Stimulated activated CD4-positive, alpha-beta T cell treated with anti-CD3 and anti-CD28 coated beads, Interleukin-4, amount 100 ng/mL, for 4 hours (primary cell): ENCODE results near the gene FARP1.
"Not testable (repeated sequence)": the region's sequence is repeated elsewhere in the genome, so short reads cannot be mapped to it uniquely, and the experiment has no call there.

Experiments
- DNase-seq, 2 experiments: peaks; one replicate each; pipeline ENCODE4 v3.0.0-alpha.2; 2020

Gene FARP1

DNA sequence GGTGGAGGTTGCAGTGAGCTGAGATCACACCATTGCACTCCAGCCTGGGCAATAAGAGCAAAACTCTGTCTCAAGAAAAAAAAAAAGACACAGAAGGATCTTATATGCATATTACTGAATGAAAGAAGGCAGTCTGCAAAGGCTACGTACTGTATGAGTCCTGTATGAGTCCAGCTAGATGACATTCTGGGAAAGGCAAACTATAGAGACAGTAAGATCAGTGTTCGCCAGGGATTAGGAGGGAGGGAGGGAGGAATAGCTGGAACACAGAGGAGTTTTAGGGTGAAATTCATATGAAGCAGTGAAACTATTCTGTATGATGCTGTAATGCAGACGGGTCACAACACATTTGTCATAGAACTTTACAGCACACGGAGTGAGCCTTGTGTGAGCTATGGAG, 200.1 kb downstream of the FARP1 start:
- no peak for DNase-seq

DNA sequence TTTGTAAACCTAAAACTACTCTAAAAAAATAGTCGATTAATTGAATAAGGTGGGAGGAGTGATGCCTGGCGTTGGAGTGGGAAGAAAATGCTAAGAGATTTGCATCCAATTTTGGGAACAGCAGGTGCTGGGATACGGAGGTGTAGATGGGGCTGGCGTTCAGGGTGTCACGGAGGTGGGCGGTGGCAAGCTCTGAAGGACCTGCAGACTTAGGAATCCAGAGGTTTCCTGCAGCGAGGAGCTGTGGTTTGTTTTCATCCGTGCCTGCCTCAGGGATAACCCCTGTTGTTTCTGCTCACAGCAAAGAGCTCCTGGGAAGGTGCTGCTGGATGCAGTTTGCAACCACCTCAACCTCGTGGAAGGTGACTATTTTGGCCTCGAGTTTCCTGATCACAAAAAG, 200.6 kb downstream of the FARP1 start:
- no peak for DNase-seq

DNA sequence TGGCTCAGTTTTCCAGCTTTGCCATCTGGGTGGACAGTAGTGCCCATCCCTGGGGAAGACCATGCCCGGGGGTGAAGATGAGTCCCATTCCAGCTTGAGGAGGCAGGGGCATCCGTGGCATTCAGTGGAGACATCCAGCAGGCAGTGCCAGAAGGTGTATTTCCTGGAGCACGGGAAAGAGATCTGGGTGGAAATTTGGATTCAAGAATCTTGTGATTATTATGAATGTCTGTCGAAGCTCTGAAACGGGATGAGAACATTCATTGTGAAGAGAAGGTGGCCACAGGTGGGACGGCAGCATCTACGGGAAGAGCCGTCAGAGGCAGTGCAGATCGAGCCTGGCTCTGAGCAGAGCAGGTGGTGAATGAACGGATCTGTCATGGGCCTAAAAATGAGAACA, 201.5 kb downstream of the FARP1 start:
- no peak for DNase-seq

DNA sequence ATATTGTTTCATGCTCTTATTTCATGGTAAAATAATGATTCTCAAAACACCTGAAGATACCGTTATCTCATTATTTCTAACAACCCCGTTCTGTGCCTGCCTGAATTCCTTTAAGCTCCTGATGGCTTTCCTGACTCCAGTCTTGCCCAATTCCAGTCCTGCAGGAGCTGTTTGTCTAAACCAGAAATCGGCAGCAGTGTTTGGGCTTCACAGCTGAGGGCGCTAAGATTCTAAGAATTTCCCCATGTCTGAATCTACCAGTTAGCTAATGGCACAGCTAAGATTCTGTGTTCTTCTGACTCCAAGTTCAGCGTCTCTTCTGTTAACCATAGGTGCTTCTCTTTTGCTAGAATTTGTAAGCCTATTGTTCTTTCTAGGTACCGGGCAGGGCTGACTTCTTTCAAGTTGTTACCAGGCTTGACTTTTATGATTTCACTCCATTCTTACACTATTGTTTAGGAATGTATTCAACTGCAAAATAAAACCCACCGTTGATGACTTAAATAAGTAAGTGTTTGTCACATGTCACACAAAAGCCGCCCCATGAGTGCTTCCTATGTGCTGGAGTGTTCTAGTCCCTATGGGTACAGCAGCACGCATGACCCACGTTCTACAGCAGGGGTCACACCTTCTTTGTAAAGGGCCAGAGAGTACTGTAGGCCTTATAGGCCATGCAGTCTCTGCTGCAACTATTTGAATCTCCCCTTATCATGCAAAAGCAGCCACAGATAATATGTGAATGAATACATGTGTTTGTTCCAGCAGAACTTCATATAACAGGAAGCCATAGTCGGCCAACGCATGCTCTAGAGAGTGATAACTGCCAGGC, 202.4 kb downstream of the FARP1 start:
- DNase-seq: no peak

DNA sequence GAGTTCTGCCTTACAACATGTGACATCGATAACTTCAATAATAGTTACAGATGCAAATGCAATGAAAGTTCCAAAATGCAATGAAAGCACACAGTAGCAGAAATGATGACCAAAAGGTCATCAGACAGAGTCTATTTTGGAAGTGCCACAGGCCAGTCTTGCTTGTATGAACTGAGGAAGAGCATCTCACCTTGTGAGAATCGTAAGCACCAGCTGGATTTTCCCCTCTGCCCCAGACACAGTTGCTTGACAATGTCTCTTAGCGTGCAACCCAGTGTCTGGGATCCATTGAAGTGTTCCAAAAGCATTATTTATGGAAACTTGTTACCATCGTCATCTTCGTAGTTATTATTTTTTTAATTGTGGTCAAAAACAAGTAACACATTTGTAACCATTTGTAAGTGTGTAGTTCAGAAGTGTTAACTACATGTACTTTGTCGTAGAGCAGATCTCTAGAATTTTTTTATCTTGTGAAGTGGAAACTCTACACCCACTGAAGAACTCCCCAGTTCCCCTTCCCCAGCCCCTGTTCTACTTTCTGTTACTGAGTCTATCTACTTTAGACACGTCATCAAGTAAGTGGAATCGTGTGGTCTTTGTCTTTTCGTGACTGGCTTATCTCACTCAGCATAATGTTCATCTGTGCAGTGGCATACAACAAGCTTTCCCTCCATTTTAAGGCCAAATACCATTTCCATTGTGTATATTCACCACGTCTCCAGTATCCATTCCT, 204.2 kb downstream of the FARP1 start:
- DNase-seq: no peak

DNA sequence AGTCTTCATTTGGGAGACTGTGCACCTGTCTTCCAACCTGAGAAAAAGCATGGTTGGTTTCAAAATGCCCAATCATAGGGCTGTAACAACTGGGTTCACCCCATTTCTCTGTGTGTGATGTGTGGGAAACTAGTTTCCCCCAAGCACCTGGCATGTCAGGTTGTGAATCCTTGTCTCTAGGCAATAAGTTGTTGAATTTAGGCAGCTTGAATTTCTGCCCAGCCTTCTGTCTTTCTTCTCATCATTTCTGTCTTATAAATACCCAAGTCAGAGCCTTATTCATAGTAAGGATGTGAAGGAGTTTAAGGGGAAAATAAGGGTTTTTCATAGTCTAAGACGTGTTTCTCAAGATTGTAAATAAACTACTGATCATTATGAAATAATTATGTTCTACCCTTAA, 204.9 kb downstream of the FARP1 start:
- no peak for DNase-seq

DNA sequence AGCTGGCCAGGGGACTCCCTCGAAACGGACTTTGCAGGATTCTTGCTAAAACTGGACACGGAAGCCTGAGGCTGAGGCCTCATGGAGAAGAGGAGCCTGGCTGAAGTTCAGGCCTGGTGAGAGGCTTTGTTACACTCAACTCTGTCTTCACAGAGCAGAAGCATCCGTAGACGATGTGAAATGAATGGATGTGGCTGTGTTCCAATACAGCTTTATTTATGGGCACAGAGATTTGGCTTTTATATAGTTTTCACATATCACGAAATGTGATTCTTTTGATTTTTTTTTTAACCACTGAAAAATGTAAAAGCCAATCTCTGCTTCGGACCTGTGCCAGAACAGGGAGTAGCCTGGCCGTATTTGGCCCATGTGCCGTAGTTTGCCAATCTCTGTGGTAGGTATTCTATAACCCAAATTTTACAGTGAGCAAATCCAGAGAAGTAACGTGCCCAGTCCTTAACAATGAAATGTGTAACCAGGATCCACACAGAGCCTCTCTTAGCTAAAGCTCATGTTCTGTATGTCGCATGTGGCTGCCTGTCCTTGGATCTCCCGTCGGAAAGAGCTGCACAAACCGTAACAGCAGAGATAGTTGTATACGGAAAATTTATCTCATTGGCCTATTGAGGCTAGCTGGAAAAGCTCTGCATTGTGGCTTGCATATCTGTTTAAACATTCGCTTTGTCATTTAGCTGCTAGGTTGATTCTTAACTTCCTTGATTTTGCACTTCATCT, 205.7 kb downstream of the FARP1 start:
- DNase-seq: no peak

DNA sequence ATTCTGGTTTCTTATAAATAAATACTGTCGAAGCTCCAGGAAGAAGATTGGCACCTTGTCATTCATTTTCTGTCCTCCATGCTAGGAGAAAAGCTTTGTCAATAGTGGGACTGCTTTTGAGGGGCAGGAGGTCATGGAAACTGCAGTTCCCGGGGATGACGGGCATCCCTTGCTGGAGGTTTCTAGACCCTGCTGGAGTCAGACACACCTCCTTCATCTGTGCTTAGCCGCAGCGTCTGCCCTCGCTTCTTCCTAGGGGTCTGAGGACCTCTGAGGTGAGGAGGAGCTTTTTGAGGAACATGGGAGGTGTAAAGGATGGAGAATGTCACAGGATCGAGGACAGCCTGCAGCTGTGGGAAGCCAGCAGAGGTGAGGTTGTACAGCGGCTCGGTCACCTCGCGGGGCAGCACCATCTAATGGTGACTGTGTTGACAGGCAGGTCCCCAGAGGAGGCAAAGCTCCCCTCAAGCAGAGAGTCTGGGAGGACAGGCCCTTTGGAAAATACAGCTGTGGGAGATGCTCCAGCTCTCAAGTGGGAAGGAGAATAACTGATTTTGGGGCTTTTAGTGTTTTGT, 206.9 kb downstream of the FARP1 start:
- DNase-seq: no peak

DNA sequence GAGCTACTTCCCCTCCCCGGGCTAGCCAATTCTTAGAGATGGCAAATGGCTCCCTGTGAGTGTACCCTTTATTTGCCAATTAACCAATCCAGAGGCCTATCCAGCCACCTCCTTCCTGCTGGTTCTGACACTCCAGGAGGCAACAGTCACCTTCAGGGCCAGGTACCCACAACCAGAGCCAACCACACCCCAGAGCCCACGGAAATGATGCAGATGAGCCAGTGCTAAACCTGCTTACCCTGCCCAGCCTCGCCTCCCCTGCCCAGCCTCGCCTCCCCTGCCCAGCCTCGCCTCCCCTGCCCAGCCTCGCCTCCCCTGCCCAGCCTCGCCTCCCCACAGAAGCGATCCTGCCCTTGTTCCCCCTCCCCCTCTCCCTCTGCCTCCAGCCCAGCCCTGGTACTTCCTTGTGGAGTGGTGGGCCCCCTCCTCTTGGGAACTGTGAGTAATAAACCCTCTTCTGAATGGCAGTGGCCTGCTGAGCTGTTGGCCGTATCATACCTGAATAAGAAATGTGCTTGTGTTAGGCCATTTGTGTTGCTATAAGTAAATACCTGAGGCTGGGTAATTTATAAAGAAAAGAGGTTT, 207.9 kb downstream of the FARP1 start:
- no peak for DNase-seq

DNA sequence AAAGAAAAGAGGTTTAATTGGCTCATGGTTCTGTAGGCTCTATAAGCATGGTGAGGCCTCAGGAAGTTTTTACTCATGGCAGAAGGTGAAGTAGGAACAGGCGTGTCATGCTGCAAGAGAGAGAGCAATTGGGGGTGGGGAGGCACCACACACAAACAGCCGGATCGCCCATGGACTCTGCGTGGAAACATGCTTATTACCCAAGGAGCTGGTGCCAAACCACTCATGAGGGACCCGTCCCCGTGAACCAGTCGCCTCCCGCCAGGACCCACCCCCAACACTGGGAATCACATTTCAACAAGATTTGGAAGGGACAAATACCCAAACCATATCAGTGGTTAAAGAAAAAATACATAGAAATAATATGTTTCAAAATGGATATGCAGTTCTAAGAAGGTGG, 208.7 kb downstream of the FARP1 start:
- no peak for DNase-seq

DNA sequence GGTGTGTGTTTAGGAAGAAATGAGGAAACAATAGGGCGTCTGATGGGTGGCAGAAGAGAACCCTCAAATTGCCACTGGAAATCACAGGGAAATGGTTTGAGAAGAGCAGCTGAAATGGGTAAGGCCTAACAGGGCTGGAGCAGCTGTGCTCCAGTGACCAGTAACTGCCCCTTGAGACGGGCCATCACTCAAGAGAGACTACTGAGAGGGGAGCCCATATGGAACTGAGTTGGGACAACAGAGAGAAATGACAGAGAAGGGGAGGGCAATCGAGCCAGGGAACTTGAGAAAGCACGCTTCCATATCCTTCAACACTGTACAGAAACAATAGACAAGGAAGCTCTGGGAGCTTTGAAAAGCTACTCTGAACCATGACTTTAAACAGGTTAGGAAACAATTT, 209.3 kb downstream of the FARP1 start:
- DNase-seq: no peak

DNA sequence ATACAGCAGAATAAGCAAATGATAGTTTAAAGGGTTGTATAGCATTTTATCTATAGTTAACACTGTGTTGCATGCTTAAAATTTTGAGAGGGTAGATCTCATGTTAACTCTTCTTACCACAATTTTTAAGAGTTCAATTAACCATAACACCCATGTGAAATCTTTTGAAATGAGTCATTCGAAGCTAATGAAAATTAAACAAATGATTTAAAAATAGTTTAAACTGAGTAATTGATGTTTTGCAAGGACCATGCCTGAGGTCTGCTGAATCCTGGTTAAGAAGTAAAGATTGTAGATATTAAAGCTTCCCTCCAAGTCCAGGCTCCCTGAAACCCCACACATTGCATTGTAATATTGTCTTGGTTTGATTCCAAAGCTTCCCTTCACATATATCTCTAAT, 210.9 kb downstream of the FARP1 start:
- DNase-seq: no peak

DNA sequence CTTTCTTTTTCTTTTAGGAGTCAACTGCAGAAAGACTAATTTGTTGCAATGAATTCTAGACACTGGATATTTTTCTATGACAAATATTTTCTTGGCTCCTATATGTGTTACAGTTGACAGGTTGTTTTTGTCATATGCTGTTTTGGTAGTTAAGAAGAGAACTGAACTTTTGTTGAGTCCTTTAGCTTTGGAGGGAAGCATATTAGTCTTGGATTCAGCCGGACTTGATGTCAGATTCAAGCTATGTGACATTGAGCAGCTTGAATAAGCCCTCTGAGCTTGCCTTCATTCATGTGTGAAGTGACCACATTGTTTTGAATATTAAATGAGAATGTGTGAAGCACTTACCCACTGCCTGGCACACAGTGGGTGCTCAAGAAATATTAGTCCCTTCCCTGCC, 216.0 kb downstream of the FARP1 start:
- no peak for DNase-seq

DNA sequence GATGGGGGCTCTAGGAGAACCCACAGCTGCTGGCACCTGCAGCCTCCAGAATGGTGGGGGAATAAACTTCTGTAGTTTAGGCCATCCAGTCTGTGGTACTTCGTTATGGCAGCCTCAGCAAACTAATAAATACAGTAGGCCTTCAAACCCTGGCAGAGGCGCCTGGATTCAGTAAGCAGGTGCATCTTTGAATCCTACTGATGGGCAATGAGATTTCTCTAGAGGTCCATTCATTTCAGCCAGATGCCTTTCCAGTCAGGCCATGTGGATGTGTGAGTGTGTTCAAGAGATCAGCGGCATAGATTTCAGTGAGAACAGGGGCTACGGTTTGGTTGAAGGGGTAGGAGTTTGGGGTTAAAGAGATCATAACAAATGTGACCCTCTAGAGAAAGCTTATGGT, 217.7 kb downstream of the FARP1 start:
- no peak for DNase-seq

DNA sequence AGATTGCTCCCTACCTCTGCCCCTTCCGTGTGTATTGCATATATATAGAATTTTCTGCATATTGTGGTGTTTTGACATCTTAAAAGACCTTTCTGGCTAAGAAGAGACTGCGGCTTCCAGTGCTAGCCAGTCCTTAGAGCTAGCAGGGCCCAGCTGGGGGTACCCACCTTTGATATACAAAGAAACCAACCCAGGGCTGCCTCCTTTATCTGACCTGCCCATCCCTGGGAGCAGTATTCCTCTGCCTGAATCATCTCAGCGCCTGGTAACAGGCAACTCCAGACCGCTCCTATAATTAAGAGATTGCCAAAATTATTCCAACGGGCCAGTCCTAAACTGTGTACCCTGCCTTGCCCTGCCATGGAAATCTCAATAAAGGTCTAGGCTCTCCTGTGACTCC, 220.4 kb downstream of the FARP1 start:
- DNase-seq: no peak

DNA sequence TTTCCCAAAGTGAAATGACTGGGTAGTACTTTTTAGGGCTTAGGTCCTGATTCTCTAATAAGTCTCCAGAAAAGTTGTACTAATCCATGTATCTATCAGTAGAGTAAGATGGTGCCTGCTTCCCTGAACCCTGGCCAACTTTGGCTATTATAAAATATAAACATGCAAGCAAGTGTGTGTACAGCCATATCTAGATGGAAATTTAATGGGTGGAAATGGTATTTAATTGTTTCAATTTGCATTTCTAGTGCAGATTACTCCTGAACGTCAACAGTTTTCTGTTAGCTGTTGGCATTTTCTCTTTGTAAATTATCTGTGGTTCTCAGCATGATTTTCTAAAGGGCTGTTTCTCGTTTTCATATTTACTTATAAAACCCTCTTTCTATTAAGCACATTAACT, 221.3 kb downstream of the FARP1 start:
- DNase-seq: no peak

DNA sequence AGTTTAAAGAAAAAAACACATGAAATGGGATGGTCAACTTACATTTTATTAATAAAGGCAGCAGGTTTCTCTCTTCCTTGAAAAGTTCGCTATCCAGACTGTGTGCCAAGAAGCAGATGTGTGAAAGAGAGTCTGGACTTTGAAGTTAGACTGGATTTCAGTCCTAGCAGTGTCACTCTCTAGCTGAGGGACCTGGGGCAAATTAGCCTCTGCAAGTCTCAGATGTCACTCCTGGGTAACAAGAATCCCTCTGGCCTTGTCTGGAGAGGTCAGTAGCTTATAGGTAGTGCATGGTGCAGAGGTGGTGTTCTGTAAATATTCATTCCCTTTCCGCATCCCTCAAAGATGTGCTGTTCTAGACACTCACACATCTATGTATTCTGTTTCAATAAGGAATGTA, 221.8 kb downstream of the FARP1 start:
- no peak for DNase-seq

DNA sequence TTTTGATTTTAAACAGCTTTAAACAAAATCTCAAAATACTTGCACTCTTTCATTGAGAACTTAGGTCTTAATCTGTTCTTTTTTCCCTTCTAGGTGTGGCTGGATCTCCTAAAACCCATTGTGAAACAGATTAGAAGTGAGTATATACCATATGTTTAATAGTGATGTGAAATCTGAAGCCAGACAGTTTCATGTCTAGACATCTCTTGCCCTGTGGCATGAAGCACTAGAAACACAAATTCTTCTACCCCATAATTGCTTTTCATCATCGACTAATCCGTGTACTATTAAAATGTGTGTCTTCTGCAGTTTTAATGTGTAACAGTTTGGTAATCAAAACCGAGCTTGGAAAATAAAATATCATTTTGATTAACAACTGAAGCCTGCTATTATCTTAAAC, 222.4 kb downstream of the FARP1 start:
- DNase-seq: no peak

DNA sequence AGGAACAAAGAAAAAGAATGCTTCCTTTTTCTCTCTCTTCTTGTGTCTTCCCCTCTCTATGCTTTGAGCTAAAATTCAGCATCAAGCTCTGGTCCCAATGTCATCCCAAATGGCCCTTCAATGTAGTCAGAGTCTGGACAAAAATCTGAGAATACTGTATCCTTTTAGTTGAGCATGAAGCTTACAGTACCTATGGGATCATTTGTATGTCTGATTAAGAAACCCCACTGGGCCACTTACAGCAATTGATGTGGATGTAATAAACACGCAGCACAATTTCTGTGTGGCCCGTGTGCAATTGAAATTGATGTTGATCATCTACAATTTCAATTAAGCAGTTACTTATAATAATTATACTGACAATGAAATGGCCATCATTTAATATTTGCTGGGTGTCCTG, 223.1 kb downstream of the FARP1 start:
- DNase-seq: no peak

DNA sequence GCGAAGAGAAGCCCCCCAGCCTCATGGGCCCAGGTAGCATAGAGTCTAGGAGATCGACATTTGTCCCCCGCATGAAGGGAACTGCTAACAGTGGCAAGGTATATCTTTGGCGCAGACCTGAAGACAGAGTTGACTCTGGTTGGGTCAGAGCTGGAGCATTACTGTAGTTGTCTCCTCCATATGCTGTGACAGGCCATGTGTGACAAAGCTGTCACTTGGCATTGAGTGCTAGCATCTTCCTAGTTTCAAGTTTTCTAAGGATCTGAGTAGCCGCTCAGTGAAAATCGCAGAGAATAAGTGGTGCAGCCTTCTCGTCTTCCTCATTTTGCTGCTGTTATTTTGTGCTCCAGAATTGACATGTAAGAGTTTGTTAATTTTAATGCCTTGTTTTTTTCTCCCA, 223.5 kb downstream of the FARP1 start:
- DNase-seq: no peak

DNA sequence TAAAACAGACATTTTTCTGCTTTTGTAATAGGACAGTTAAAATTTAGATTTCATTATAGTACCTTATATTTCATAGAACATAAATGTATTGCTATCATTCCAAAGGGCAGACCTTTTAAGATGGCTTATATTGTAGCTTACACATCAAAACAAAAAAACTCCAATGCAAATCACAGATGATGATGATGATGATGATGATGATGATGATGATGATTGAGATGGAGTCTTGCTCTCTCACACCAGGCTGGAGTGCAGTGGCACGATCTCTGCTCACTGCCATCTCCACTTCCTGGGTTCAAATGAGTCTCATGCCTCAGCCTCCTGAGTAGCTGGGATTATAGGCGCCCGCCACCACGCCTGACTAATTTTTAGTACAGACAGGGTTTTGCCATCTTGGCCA, 224.1 kb downstream of the FARP1 start:
- no peak for DNase-seq

DNA sequence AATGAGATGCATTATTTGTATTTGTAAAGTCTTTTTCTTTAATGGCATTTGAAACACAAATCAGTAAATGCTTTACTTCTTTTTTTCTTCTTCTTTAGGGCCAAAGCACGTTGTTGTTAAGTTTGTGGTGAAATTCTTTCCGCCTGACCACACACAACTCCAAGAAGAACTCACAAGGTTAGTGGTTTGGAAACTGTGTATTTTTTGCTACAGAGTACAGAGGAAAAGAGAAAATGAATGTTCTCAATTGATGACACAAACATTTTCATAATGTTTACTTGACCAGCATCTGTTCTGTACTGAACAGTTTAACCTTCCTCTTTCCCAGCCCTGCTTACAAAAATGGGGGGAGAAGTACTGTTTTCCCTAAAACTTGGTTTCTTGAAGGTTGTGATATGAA, 225.1 kb downstream of the FARP1 start:
- no peak for DNase-seq

DNA sequence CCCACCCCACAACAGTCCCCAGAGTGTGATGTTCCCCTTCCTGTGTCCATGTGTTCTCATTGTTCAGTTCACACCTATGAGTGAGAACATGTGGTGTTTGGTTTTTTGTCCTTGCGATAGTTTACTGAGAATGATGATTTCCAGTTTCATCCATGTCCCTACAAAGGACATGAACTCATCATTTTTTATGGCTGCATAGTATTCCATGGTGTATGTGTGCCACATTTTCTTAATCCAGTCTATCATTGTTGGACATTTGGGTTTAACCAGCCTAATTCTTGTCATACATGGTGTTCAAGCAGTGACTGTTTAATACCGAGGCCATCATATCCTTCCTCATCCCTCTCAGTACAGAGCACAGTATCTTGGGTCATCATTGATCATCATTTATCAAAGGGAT, 226.6 kb downstream of the FARP1 start:
- not testable (repeated sequence) for DNase-seq
